ENCODE measurements around the gene PYGO1.

PYGO1 gene

GRCh38 chr15:55587321-55588069 is 650 bp downstream of the PYGO1 start:
- H3K4me3 ChIP-seq (ENCODE audit: low read depth, low read length), result peak overlapping the region; percentile 71
- no peak overlapping the region for H3K27ac ChIP-seq
- H3K27me3 ChIP-seq (replicated peaks), result no peaks in the 10 kb centered on the region
- DNase-seq, result peak; percentile 33
- no peaks in the 10 kb centered on the region for H3K36me3 ChIP-seq (replicated peaks)
- no peak for TF ChIP-seq CTCF (IDR thresholded peaks at IDR 0.05; ENCODE audit: low read depth, low read length, missing control alignments)
- in situ Hi-C loops (cut with HindIII; ENCODE audit: low pct_ligation_motif_present, low sequenced_read_pairs), result no loop called here

GRCh38 chr15:55586808-55587207 is 1.3 kb downstream of the PYGO1 start:
- no peak for TF ChIP-seq CTCF (IDR thresholded peaks at IDR 0.05; ENCODE audit: low read depth, low read length, missing control alignments)
- no peaks in the 10 kb centered on the region for H3K27me3 ChIP-seq (replicated peaks)
- DNase-seq, result no peak
- no peak overlapping the region for H3K27ac ChIP-seq
- H3K4me3 ChIP-seq (ENCODE audit: low read depth, low read length), result peak overlapping the region; percentile 71
- no peaks in the 10 kb centered on the region for H3K36me3 ChIP-seq (replicated peaks)
- in situ Hi-C loops (cut with HindIII; ENCODE audit: low pct_ligation_motif_present, low sequenced_read_pairs), result no loop called here

GRCh38 chr15:55576943-55577342 is 11.2 kb downstream of the PYGO1 start:
- H3K27ac ChIP-seq, result no peak overlapping the region
- no peaks in the 10 kb centered on the region for H3K36me3 ChIP-seq (replicated peaks)
- in situ Hi-C loops (cut with HindIII; ENCODE audit: low pct_ligation_motif_present, low sequenced_read_pairs), result no loop called here
- no peaks in the 10 kb centered on the region for H3K27me3 ChIP-seq (replicated peaks)
- TF ChIP-seq CTCF (IDR thresholded peaks at IDR 0.05; ENCODE audit: low read depth, low read length, missing control alignments), result no peak
- no peak overlapping the region for H3K4me3 ChIP-seq (ENCODE audit: low read depth, low read length)
- DNase-seq, result no peak

- no peak for TF ChIP-seq CTCF (IDR thresholded peaks at IDR 0.05; ENCODE audit: low read depth, low read length, missing control alignments)
- Histone ChIP-seq H3K36me3 (replicated peaks) (no peaks in the 10 kb centered on the region), H3K27ac (no peak overlapping the region), H3K4me3 (ENCODE audit: low read depth, low read length) (no peak overlapping the region), H3K27me3 (replicated peaks) (no peaks in the 10 kb centered on the region)
- in situ Hi-C loops (cut with HindIII; ENCODE audit: low pct_ligation_motif_present, low sequenced_read_pairs), result no loop called here
- DNase-seq, result no peak
Measured at GRCh38 chr15:55574096-55574495, 14.0 kb downstream of the PYGO1 start.

GRCh38 chr15:55573224-55573623 is 14.9 kb downstream of the PYGO1 start:
- Histone ChIP-seq H3K4me3 (ENCODE audit: low read depth, low read length) (no peak overlapping the region), H3K27ac (no peak overlapping the region), H3K27me3 (replicated peaks) (no peaks in the 10 kb centered on the region), H3K36me3 (replicated peaks) (no peaks in the 10 kb centered on the region)
- in situ Hi-C loops (cut with HindIII; ENCODE audit: low pct_ligation_motif_present, low sequenced_read_pairs), result no loop called here
- no peak for DNase-seq
- TF ChIP-seq CTCF (IDR thresholded peaks at IDR 0.05; ENCODE audit: low read depth, low read length, missing control alignments), result no peak
